Hepatocyte (in vitro differentiated cells): ENCODE results near the gene RPL18A.

Experiments used
- EZH2phosphoT487 ChIP-seq: fragments of 200-600 bp; sonication (generic); IDR thresholded peaks from one replicate; pipeline ENCODE4 v1.6.1; 2018; ENCODE audit warnings: antibody characterized with exemption, mild to moderate bottlenecking, low read depth, moderate library complexity; ENCODE audit not compliant: unreplicated experiment, severe bottlenecking
- TF ChIP-seq, protein P1 (sequence below): fragments of 200-600 bp; sonication (generic); IDR thresholded peaks from 2 replicates; pipeline ENCODE4 v1.5.1; 2016; ENCODE audit warnings: antibody characterized with exemption, mild to moderate bottlenecking; ENCODE audit not compliant: poor library complexity

DNA sequence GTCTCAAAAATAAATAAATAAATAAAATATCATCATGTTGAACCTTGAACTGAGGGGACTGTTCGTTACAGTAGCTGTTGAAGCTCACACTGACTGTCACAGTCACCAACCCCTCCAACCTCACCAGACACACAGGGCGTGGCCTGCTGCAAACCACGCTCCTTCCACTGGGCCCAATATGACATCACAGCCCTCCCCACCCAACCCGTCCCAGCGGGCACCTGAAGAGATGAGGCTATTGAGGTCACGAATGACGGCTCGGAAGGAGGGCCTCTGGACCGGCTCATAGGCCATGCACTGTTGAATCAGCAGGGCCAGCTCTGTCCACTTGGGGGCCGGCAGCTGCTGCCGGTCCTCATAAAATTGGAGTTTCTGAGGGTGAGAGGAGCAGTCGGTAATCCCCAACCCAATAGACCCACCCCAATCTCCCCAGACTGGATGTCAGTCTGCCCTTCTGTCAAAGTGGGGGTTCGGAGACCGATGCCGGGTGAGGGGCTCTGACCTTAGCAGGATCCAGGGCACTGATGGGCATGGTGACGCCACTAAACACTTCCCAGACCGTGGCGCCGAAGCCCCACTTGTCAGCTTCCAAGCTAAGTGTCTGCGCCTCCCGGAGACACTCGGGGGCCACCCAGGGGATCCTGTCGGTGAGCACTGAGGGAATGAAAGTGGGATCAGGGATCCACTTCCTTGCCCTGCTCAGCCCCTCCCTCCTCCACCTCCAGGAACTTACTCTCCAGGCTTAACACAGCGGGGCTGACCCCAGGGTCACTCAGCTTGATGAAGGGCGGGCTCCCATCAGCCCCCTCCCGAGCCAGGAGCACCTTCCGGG lies 25.1 kb upstream of the RPL18A start:
- no peak for TF ChIP-seq EZH2phosphoT487
- TF ChIP-seq, protein P1, sequence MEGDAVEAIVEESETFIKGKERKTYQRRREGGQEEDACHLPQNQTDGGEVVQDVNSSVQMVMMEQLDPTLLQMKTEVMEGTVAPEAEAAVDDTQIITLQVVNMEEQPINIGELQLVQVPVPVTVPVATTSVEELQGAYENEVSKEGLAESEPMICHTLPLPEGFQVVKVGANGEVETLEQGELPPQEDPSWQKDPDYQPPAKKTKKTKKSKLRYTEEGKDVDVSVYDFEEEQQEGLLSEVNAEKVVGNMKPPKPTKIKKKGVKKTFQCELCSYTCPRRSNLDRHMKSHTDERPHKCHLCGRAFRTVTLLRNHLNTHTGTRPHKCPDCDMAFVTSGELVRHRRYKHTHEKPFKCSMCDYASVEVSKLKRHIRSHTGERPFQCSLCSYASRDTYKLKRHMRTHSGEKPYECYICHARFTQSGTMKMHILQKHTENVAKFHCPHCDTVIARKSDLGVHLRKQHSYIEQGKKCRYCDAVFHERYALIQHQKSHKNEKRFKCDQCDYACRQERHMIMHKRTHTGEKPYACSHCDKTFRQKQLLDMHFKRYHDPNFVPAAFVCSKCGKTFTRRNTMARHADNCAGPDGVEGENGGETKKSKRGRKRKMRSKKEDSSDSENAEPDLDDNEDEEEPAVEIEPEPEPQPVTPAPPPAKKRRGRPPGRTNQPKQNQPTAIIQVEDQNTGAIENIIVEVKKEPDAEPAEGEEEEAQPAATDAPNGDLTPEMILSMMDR: no peak
